HepG2 (cell line): ENCODE measurements around the gene FN1. TPM values are rescaled to one million over a fixed set of nuclear protein-coding genes. Genes with fewer than 3 reads are reported as not detected.

Source experiments
- ARNTL ChIP-seq: sonication (generic); formaldehyde crosslinking; IDR thresholded peaks from 2 replicates; pipeline ENCODE4 v1.4.0; 2020; ENCODE audit warnings: mild to moderate bottlenecking, missing genetic modification reagents
- FOSL1 ChIP-seq: sonication (generic); formaldehyde crosslinking; IDR thresholded peaks from 2 replicates; pipeline ENCODE4 v1.9.0; 2021; ENCODE audit warnings: missing genetic modification reagents, borderline replicate concordance
- HNF4A ChIP-seq: sonication (generic); formaldehyde crosslinking; IDR thresholded peaks from 2 replicates; pipeline ENCODE4 v1.4.0; 2020; ENCODE audit warnings: missing genetic modification reagents
- MED8 ChIP-seq: sonication (generic); formaldehyde crosslinking; IDR thresholded peaks from 2 replicates; pipeline ENCODE4 v1.8.1; 2023; ENCODE audit warnings: mild to moderate bottlenecking, missing genetic modification reagents; ENCODE audit not compliant: insufficient replicate concordance
- MNT ChIP-seq: fragments of 450-650 bp; IDR thresholded peaks from 2 replicates; pipeline ENCODE4 v1.6.1; 2016
- PRDM15 ChIP-seq: sonication (generic); formaldehyde crosslinking; IDR thresholded peaks from 2 replicates; pipeline ENCODE4 v1.4.0; 2020; ENCODE audit warnings: missing genetic modification reagents
- PRPF4 ChIP-seq: fragments of 200-400 bp; formaldehyde crosslinking; IDR thresholded peaks from 2 replicates; pipeline ENCODE4 v1.6.1; 2016; ENCODE audit warnings: low read length, low read depth; ENCODE audit not compliant: poor library complexity, severe bottlenecking
- SMAD1 ChIP-seq: sonication (generic); formaldehyde crosslinking; IDR thresholded peaks from 2 replicates; pipeline ENCODE4 v1.4.0; 2020; ENCODE audit warnings: missing genetic modification reagents, low read depth, mild to moderate bottlenecking, borderline replicate concordance
- SMAD3 ChIP-seq: sonication (generic); formaldehyde crosslinking; IDR thresholded peaks from 2 replicates; pipeline ENCODE4 v1.4.0; 2020; ENCODE audit warnings: missing genetic modification reagents
- SMARCC2 ChIP-seq: fragments of 450-650 bp; IDR thresholded peaks from 2 replicates; pipeline ENCODE4 v1.6.1; 2017; ENCODE audit warnings: antibody characterized with exemption, mild to moderate bottlenecking
- SNAPC2 ChIP-seq: sonication (generic); formaldehyde crosslinking; IDR thresholded peaks from 2 replicates; pipeline ENCODE4 v1.8.1; 2022; ENCODE audit warnings: mild to moderate bottlenecking, missing genetic modification reagents
- TSC22D2 ChIP-seq: sonication (generic); formaldehyde crosslinking; IDR thresholded peaks from 2 replicates; pipeline ENCODE4 v1.5.1; 2020; ENCODE audit warnings: missing genetic modification reagents, mild to moderate bottlenecking, borderline replicate concordance
- XRCC5 ChIP-seq: fragments of 200-400 bp; formaldehyde crosslinking; optimal IDR thresholded peaks from 2 replicates; pipeline ENCODE3; 2017; ENCODE audit warnings: mild to moderate bottlenecking, low read length
- ZBTB3 ChIP-seq: sonication (generic); formaldehyde crosslinking; IDR thresholded peaks from 2 replicates; pipeline ENCODE4 v1.4.0; 2020; ENCODE audit warnings: low read depth, mild to moderate bottlenecking, moderate library complexity, missing genetic modification reagents, borderline replicate concordance
- ZBTB49 ChIP-seq: sonication (generic); formaldehyde crosslinking; IDR thresholded peaks from 2 replicates; pipeline ENCODE4 v1.4.0; 2020; ENCODE audit warnings: missing genetic modification reagents, borderline replicate concordance
- ZNF136 ChIP-seq: sonication (generic); formaldehyde crosslinking; IDR thresholded peaks from 2 replicates; pipeline ENCODE4 v1.8.1; 2022; ENCODE audit warnings: low read depth, mild to moderate bottlenecking, moderate library complexity, missing genetic modification reagents
- ZNF597 ChIP-seq: sonication (generic); formaldehyde crosslinking; IDR thresholded peaks from 2 replicates; pipeline ENCODE4 v1.5.0; 2020; ENCODE audit warnings: missing genetic modification reagents
- polyA plus RNA-seq, 8 experiments: library from polyadenylated mRNA; depleted of rRNA in 3 of 8; stranded (reverse) in 7 of 8; unstranded in 1 of 8; fragments of >200 nt; fragmentation: Illumina TruSeq in 4 of 8; extraction: Trizol in 4 of 8; gene quantifications; 2 replicates each; pipeline versions ENCODE4 v1.2.1 to v1.2.3, GENCODE V29; 2011 to 2016; ENCODE audit warnings: low read depth in 4 of 8, missing spikeins in 1 of 8, mixed read lengths in 1 of 8; ENCODE audit not compliant: insufficient read depth in 1 of 8
- total RNA-seq, 5 experiments: library from RNA; depleted of rRNA; stranded (reverse); fragments of >200 nt; fragmentation: Illumina TruSeq; extraction: Trizol; gene quantifications; 2 replicates each; pipeline ENCODE4 v1.2.3, GENCODE V29; 2016; ENCODE audit warnings: low read depth in 1 of 5

FN1 gene
- total and polyA plus RNA-seq, 2 of the 13 experiments (the other 11 are each of a cell fraction or from before 2014, with no cell fraction given) = 1,847 to 6,471 TPM

DNA sequence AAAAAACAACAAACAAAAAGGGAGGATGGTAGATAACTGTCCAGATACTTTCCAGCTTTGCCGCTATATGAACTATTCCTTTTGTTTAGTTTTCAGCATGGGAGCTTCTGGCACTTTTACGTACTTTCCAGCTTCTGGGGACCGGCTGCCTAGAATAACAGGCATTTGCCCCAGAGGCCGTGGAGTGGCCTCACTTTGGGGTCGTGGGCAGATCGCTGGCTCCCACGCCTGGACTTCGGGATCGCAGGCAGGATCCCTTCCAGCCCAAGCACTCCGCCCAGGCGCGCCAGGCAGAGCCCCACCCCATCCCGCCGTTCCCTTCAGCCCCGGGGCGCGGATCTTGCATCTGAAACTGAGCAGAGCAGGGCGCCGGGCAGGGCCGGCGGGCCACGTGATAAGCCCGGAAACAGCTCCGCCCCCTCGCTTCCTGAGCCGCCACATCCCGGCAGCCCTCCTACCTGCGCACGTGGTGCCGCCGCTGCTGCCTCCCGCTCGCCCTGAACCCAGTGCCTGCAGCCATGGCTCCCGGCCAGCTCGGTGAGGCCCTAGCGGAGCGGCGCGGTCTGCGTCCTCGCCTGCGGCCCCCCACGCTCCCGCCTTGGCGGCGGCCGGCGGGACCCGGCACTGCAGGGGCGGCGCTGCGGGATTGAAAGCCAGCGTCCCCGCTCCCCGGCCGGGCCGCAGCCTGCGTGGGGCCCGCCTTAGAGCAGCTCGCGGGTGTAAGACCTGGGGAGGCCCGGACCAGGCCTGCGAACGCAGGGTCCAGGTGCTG is 124.1 kb downstream of the FN1 start, which contains the start of gene ATIC (continued):
- peak; percentile 92 for TF ChIP-seq PRDM15 (CRISPR knock-in tag)
- TF ChIP-seq MNT = peak; percentile 96
- peak; percentile 91 for TF ChIP-seq XRCC5
- 0 out of 2 replicates have a peak, but pooled peaks have one; percentile 27 for TF ChIP-seq FOSL1
- peak; percentile 93; the same call in 1 of the 2 replicates for TF ChIP-seq TSC22D2
- TF ChIP-seq PRPF4 = no peak
- peak; percentile 83 for TF ChIP-seq ZBTB3 (CRISPR knock-in tag)
- peak; percentile 32; the same call in 1 of the 2 replicates for TF ChIP-seq HNF4A
- peak; percentile 79 for TF ChIP-seq MED8
- TF ChIP-seq SMAD1 (CRISPR knock-in tag) = peak; percentile 99; the same call in 1 of the 2 replicates
- TF ChIP-seq SMAD3 (CRISPR knock-in tag) = peak; percentile 32; the same call in 1 of the 2 replicates
- TF ChIP-seq SMARCC2 = no peak
- peak; percentile 93; the same call in 1 of the 2 replicates for TF ChIP-seq SNAPC2 (CRISPR knock-in tag)
- TF ChIP-seq ARNTL (CRISPR knock-in tag) = peak; percentile 99
- TF ChIP-seq ZBTB49 (CRISPR knock-in tag) = peak; percentile 8; the same call in 1 of the 2 replicates
- TF ChIP-seq ZNF597 = no peak
- TF ChIP-seq ZNF136 (CRISPR knock-in tag) = peak; percentile 95
